NOMO-1 (cell line): Measurements from ENCODE around the gene ARHGAP23.
"Not testable (repeated sequence)": the region's sequence is repeated elsewhere in the genome, so short reads cannot be mapped to it uniquely, and the experiment has no call there.

Experiments used
- DNase-seq, 2 experiments: peaks; one replicate each; lab custom pipeline; 2025; ENCODE audit not compliant: unreplicated experiment in 2 of 2; lab: John Stamatoyannopoulos, UW

The ARHGAP23 gene

DNA sequence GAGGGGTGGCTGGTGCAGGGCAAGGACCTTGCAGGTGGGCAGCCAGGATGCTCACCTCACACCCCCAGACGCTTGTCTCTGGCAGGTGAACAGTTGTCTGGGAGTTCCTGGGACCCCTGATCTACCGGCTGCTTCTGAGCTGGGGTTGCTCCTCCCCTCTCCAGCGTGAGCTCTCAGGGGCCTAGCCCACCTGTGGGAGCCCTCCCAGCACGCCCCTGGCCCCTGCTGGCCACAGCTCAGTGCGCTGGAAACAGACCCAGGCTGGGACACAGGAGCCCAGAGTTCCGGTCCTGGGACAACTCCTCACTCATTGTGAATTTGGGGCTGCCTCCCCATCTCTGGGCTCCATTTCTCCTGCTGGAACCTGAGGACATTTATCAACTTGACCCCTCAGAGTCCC is 30.3 kb downstream of the ARHGAP23 start:
- DNase-seq, result no peak

DNA sequence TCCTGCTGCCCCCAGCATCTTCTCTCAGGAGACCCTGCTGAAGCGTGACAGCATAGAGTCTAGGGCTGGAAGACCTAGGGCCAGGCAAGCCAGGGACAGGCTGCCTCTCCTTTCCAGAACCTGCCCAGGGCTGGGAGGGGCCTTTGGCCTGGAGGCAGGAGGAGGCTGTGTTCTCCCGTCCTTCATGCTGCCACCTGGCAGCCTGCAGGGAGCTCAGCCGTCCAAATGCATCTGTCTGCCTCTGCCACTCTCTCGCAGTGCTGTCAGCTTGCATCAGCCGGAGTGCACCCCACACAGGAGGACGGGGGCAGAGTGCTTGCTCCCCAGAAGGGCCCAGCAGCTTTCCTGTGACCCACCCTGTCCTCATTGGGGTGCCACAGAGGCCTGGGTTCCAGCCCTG is 31.3 kb downstream of the ARHGAP23 start:
- no peak for DNase-seq

DNA sequence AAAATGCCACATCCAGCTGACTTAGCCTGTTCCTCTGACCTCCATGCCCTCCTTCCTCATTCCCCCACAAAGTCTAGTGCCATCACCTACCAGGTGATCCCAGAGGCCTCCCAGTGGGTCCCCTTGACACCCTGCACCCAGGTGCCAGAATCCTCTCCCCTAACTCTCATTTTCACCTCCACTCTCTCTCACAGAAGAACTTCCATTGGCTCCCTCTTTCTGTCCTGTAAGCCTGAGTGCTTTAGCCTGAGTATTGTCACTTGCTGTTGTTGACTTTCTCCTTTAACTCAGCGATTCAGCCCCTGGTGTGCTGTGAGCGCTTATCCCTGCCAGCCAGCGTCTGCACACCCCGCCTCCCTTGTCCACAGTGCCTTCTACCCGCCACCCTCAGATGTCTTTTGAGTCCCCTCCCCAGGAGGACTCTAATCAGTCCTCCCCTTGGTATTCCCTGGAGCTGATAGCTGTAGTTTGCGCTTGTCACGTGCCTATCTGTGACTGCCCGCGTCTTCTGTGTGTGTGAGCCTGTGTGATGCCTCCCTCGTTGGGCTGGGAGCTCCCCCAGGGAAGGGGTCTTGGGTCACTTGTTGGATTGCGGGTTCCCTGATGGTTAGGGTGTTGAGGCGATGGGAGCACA is 31.9 kb downstream of the ARHGAP23 start:
- no peak for DNase-seq

DNA sequence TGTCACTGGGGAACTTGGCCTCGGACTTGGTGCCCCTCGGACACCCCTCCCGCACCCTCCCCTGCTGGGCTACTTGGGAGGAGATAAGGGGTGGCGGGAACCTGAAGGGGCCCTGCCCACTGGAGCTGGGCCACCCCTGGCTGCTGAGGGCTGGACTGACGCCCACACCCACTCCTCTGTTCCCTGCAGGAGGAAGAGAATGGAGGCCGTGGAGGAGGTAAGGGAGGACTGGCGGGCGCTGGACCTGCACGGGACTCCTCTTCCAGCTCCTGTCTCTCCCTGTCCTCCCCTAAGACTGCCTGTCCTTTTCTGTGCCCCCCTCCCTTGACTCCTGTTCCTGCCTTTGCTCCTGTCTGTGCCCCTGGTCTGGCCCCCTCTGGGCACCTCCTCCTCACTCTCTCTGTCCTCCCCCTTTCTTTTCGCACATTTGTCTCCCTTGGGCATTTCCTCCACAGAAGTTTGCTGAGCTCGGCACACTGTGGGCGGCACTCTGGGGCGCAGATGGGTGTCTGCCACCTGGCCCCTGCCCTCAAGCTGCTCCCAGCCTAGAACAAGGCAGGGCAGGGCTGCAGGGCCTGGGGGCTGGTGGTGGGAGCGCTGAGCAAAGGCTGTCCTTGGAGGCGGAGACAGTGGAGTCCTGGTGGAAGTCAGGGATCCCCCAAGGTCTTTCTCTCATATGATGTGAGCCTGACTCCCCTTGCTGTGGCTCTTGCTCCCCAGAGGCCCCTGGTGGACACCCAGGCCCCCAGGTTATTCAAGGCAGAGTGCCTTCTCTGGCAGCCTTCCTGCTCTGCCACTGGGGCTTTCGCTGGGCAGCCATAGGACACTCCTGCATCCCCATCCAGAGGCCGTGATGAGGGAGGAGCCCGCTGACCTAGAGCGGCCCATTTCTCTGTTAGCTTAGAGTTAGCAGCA is 32.7 kb downstream of the ARHGAP23 start:
- no peak for DNase-seq

DNA sequence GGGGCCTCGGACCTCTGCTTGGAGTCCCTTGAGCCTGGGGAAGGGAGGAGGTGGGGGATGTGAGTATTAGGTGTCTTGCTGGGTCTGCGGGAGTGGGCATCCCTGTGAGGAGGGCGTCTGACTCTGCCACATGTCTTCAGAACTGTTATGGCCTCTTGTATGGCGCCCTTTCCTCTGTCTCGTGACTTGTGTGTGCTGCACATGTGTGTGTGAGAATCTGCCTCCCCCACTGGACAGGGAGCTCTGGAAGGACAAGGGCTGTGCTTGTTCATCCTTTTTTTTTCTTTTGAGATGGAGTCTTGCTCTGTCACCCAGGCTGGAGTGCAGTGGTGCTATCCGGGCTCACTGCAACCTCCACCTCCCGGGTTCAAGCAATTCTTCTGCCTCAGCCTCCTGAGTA is 33.4 kb downstream of the ARHGAP23 start:
- no peak for DNase-seq

DNA sequence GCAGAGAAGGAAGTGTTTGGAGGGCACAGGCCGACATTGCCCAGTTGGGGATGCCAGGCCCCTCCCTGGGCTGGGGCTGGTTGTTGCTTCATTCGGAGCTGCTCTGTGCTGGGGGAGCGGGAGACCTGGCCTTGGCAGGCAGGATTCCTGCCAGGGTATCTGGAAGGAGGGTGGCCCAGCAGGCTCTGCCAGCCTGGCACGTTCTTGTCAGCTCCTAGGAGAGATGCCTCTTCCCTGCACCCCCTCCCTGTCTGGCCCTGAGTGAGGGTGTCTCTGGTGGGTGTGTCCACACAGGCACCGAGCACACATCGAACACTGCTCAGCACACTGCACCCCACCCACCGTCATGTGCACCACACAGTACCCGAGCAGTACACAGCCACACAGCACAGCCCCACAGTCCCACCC is 35.2 kb downstream of the ARHGAP23 start:
- DNase-seq, result no peak

DNA sequence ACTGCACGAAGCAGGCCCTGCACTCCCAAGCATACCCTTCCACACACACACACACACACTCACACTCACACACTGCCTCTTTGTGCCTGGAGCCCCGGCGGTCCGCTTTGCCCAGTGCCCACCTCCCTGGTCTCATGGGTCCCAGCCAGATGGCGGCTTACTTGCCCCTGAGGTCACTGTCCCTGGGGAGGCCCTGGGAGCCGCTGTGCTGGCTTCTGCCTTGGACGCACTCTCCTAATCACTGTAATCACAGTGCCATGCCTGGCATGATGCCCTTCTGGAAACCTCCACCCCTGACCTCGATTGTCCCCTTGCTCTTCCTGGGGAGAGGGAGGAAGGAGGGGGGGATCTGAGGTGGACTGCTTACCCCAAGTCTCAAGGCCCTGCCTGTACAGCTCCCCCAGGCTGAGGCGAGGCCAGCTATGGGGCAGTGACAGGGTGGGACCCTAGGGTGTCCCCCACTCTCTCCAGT is 36.0 kb downstream of the ARHGAP23 start:
- DNase-seq, result no peak

DNA sequence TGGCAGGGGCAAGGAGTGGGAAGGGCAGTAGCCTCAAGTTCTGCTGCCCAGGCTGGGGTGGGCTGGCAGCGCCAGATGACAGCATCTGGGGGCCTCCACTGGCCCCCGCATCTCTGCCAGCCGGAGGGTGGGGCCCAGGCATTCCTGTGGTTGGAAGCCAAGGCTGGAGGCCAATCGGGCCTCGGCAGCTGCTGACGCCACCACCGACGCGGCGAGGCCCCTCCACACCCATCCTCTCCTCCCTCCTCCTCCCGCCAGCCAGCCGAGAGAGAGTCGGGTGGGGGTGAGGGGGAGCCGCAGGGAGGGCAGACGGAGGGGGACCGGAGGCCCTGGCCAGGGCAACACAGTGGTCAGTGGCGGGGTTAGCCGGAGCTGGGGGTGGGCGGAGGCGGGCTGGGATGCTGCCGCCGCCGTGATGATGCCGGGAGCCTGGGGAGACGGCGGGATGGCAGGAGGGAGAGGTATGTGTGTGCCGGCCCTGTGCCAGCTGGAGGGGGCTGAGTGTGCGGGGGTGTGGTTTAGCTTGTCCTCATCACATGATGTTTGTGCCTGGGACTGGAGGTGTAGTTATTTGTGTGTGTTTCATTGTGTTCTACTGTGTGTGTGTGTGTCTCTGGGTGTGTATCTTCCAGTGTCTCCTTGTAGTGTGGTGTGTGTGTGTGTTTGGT is 36.6 kb downstream of the ARHGAP23 start:
- no peak for DNase-seq

DNA sequence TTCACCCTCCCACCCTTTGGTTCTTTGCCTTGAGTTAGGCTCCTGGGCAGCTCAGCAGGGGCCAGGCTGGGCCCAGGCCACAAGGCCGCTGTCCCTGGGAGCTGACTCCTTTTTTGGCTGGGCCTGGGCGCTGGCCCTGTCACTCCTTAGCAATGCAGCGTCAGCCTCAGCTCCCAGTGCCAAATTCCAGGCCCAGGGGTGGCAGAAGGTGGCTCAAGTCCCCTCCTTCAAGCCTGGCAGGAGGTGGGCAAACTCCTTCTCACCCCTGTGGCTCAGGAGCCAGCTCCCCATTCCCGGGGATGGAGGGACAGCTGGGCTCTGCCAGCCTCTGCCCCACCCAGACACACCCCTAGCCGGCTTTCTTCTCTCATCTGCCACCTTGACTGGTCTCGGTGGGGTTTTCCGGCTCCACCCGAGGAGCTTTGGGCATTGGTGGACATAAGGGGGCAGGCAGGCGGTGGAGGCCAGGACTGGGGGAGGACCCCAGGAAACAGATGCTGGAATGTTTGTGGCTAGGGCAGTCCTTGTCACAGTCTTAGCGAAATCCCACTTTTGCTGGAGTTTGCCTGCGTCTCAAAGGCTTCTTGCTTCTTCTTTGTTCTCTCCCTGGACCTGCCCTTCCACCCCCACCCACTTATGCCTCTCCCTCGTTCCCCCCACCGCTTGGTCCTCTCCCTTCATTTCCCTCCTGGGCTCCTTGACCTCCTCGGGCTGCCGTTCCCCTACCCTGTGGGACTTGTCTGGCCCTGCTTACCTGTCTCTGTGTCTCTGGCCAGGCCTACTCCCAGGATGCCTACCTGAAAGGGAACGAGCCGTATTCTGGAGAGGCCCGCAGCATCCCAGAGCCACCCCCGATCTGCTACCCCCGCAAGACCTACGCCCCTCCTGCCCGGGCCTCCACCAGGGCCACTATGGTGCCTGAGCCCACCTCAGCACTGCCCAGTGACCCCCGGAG is 37.4 kb downstream of the ARHGAP23 start:
- no peak for DNase-seq

DNA sequence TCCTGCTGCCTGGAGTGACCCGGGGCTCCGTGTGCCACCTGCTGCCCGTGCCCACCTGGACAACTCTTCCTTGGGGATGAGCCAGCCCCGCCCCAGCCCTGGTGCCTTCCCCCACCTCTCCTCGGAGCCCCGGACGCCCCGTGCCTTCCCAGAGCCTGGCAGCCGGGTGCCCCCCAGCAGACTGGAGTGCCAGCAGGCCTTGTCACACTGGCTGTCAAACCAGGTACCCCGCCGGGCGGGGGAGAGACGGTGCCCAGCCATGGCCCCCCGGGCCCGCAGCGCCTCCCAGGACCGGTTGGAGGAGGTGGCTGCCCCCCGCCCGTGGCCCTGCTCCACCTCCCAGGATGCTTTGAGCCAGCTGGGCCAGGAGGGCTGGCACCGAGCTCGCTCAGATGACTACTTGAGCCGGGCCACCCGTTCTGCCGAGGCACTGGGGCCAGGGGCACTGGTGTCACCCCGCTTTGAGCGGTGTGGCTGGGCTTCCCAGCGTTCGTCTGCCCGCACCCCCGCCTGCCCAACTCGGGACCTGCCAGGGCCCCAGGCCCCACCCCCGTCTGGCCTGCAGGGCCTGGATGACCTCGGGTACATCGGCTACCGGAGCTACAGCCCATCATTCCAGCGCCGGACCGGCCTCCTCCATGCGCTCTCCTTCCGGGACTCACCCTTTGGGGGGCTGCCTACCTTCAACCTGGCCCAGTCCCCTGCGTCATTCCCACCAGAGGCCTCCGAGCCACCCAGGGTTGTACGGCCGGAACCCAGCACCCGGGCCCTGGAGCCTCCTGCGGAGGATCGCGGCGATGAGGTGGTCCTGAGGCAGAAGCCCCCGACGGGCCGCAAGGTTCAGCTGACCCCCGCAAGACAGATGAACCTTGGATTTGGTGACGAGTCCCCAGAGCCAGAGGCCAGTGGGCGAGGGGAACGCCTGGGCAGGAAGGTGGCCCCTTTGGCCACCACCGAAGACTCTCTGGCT is 38.4 kb downstream of the ARHGAP23 start:
- no peak for DNase-seq

DNA sequence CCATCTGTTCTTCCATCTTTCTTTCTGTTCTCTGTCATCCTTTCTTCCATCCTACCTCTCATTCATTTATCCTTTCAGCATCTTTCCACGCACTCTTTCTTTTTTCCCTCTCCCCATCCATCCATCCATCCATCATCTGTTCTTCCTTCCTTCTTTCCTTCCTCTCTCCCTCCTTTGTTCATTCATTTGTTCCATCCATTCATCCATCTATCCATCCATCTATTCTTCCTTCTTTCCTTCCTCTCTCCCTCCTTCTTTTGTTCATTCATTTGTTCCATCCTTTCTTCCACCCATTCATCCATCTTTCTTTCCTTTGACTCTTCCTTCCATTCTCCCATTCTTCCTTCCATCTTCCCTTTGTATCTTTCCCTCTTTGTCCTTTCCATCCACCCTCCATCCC is 39.2 kb downstream of the ARHGAP23 start:
- DNase-seq, result no peak

DNA sequence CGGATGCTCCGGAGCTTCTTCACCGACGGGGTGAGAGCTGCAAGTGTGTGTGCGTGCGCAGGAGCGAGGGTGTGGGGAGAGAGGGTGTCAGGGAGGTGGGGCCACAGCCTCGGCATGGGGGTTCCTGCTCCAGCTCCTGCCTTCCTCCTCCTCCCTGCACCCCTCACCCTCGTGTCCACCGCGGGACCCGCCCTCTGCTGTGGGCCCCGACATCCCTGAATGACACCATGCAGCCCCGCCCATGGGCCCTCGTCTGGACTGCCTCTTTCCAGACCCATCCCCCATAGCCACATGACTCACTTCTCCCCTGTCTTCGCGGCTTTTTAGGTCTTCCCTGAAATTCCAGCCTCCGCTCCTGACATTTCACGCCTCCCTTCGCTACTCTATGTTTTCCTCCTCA is 41.6 kb downstream of the ARHGAP23 start:
- DNase-seq, result no peak

DNA sequence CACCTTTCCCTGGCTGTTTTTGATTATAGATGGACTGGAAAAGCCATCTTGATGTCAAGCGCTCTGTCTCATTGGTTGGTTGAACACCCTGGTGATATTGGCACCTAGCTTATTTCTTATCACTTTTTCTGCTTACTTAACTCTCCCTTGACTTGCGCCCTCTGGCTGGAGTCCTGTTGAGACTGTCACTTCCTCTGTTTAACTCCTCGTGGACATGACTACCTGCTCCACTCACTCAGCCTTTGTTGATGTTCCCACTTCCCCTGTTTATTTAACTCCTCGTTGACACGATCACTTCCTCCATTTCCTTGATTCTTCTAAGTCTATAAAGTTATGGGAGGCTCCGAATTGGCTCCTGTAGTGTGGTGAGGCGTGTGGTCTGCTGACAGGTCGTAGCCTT is 43.0 kb downstream of the ARHGAP23 start:
- not testable (repeated sequence) for DNase-seq

DNA sequence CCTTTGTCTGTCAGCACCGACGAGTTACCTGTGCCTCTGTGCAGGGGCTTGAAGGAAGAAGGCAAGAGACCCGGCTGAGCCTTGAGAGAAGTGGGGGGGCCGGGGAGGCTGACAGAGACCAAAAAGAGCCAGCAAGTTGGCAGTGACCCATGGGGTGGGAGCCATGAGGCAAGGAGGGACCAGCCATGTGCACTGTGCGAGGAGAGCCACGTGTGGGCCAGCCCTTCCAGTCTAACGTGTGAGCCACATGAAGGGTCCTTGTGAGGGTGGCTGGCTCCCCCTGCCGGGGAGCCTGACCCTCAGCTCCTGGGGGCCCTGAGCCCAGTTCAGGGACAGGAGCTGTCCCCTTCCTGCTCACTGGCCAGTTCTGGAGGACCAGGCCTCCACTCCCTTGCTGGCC is 46.4 kb downstream of the ARHGAP23 start:
- DNase-seq, result not testable (repeated sequence)

DNA sequence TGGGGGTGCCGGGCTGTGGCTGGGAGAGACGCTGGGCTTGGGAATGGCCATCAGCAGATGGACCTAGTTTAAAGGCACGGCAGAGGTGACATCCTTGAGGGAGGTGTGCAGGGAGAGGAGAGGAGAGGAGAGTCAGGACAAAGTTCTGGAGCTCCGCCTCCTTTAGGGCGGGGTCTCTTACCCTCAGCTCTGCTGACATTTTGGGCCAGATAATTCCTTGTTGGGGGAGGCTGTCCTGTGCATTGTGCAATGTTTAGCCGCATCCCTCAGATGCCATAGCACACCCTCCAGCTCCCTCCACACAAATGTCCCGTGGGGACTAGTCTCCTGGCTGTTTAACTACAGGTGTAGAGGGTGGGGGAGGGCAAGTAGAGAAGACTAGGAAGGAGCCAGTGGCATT is 48.3 kb downstream of the ARHGAP23 start:
- no peak for DNase-seq

DNA sequence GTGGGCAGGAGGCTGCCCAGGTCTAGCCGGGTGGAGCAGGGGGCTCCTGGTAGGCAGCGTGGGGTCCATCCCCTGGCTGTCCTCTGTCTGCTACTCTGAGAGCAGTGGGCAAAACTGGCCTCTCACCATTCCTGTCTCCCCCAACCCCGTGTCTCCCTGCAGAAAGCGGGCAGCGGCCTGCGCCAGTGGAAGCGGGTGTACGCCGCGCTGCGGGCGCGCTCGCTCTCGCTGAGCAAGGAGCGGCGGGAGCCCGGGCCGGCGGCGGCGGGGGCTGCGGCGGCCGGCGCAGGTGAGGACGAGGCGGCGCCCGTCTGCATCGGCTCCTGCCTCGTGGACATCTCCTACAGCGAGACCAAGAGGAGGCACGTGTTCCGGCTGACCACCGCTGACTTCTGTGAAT is 49.2 kb downstream of the ARHGAP23 start:
- not testable (repeated sequence) for DNase-seq

DNA sequence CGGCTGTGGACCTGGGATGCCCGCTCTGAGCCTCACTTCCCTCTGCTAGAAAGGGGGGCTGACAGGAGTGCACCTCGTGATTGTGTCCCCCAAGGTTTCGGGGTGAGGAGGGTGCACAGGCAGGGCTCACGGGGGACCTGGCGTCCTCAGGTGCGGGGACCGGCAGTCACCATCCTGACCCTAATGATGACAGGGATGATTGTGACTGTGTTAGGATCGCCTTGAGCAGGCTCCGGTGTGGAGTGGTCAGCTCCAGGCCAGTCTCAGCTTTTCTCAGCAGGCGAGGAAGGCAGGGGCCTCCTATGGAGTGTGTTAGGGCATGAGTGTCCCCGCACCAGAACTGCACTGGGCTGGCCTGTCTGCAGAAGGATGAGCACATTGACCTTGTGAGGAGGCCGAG is 49.7 kb downstream of the ARHGAP23 start:
- DNase-seq, result not testable (repeated sequence)

DNA sequence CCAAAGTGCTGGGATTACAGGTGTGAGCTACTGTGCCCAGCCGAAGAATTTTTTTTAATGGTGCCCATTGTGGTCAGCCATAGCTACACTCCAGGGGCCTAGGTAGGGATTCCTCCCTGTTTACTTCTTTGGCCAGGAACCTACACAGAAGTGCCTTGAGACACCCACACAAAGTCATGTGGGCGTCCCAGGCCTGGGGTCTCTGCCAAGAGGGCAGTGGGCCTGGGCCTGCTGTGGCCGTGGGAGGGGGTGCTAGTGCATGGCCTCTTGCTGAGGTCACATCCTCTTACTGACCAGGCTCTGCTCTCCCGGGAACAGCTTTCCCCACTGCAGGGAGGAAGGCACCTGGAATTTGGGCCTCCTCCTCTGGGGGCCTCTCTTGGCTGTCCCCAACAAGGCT is 50.4 kb downstream of the ARHGAP23 start:
- DNase-seq, result not testable (repeated sequence)

DNA sequence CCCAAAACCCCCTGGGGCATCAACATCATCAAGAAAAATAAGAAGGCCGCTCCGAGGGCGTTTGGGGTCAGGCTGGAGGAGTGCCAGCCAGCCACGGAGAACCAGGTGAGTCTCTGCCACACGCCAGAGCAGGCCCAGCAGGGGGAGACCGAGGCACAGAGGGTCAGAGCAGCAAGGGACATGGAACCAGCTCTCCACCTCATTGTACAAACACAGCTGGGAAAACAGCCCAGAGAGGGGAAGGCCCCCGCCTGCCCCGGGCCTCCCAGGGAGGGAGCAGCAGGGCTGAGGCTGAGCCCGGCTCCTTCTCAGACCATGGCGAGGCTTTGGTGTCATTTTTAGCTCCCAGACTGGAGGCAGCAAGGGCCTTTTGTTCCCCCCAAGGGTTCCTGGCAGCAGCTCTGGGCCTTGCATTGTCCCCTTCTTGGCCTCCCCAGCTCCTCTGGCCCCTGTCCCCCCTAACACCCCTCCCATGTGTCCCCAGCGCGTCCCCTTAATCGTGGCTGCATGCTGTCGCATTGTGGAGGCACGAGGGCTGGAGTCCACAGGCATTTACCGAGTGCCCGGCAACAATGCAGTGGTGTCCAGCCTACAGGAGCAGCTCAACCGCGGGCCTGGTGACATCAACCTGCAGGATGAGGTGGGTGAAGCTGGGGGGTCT is 53.9 kb downstream of the ARHGAP23 start:
- DNase-seq, result not testable (repeated sequence)
